ENCODE results near the gene IQGAP2. TPM values are rescaled to one million over a fixed set of nuclear protein-coding genes. Genes with fewer than 3 reads are reported as not detected.
"Not testable (repeated sequence)": the region's sequence is repeated elsewhere in the genome, so short reads cannot be mapped to it uniquely, and the experiment has no call there.

IQGAP2 gene
- total and polyA plus RNA-seq, 2 of the 8 experiments (the other 6 are each of a cell fraction or from before 2014, with no cell fraction given) = 19.7 to 66.0 TPM

DNA sequence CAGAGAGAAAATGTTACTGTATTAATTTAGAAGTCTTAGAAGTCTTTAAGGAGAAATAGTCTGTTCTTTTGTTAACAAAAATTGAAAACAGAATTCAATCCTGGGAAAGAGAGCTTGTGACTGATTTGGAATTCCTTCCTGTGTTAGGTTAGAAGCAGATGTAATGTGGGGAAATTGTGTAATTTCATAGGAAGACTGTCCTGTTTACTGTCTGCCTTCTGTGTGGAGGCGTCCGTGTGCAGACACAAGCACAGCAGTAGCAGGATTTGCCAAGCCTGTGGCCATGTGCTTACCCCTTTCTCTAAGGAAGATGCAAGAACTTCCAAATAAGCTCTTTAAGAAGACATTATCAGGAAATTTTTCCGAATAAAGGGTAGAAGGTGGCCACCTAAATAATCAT lies 276.1 kb downstream of the IQGAP2 start:
- Histone ChIP-seq H2BK15ac (ENCODE audit: low read length) (no peak overlapping the region), H3K9ac (replicated peaks in 1 of 4; ENCODE audit: extremely low read depth in 1 of 4, low read depth in 3 of 4, low read length in 3 of 4) (no peak overlapping the region), H4K91ac (replicated peaks; ENCODE audit: insufficient read length, low read length) (no peak overlapping the region), H3K23ac (ENCODE audit: insufficient read length) (no peak overlapping the region), H3K79me2 (ENCODE audit: control insufficient read depth in 1 of 2, insufficient read depth in 2 of 2, low read length in 2 of 2) (no peaks in the 10 kb centered on the region), H2BK120ac (replicated peaks; ENCODE audit: low read depth, low read length) (no peak overlapping the region), H3K14ac (ENCODE audit: insufficient read length) (no peak overlapping the region), H4K20me1 (replicated peaks in 1 of 2; ENCODE audit: control insufficient read depth in 1 of 2, insufficient read depth in 2 of 2, low read length in 2 of 2) (no peaks in the 10 kb centered on the region), H2BK20ac (ENCODE audit: low read length) (no peak overlapping the region), H3K56ac (replicated peaks; ENCODE audit: insufficient read length, low read depth, low read length) (no peak overlapping the region), H3K4ac (replicated peaks; ENCODE audit: insufficient read length, low read depth, low read length) (no peak overlapping the region), H3K4me2 (ENCODE audit: insufficient read depth in 1 of 2, low read depth in 2 of 2, low read length in 2 of 2) (no peak overlapping the region), H2AFZ (ENCODE audit: low read length) (no peak overlapping the region), H3K4me3 (ENCODE audit: extremely low read depth in 1 of 4, insufficient read depth in 2 of 4, low read depth in 3 of 4, low read length in 4 of 4) (no peak overlapping the region), H2AK5ac (ENCODE audit: low read depth, low read length) (no peak overlapping the region), H2BK12ac (ENCODE audit: low read depth, low read length) (no peak overlapping the region), H3K79me1 (ENCODE audit: low read depth, low read length) (no peaks in the 10 kb centered on the region), H4K5ac (ENCODE audit: insufficient read length, low read depth, low read length) (no peak overlapping the region), H3K18ac (ENCODE audit: extremely low read depth, low read length) (no peak overlapping the region), H3K4me1 (replicated peaks in 1 of 4; ENCODE audit: control insufficient read depth in 3 of 4, insufficient read depth in 4 of 4, low read length in 3 of 4) (no peaks in the 10 kb centered on the region), H4K8ac (ENCODE audit: extremely low read depth, insufficient read depth, low read length) (no peak overlapping the region; the same call in 1 of the 2 replicates), H3K36me3 (ENCODE audit: control insufficient read depth in 2 of 4, insufficient read depth in 4 of 4, low read length in 3 of 4) (peaks cover 0 to 5% (median under 1%) of the 10 kb centered on the region in 4 experiments; a peak in 3 of 8 replicates), H2BK5ac (ENCODE audit: low read depth, low read length) (no peak overlapping the region), H3K9me3 (ENCODE audit: insufficient read depth in 2 of 2, low read depth in 1 of 2, low read length in 1 of 2) (no peaks in the 10 kb centered on the region), H3K27me3 (replicated peaks in 1 of 4; ENCODE audit: control insufficient read depth in 3 of 4, extremely low read depth in 1 of 4, insufficient read depth in 3 of 4, low read length in 3 of 4) (peaks cover 0 to 1% (median 0%) of the 10 kb centered on the region in 4 experiments; a peak in 1 of 7 replicates), H3K23me2 (ENCODE audit: low read depth, low read length) (no peaks in the 10 kb centered on the region), H3K27ac (ENCODE audit: low read depth, low read length) (no peak overlapping the region)
- FAIRE-seq (no peak), DNase-seq (ENCODE audit: low read depth in 1 of 2, low spot score in 2 of 2) (no peak)
- POLR2A ChIA-PET (ENCODE audit: partially characterized antibody) = no interaction called here
- CTCF ChIA-PET (ENCODE audit: partially characterized antibody) = interaction anchor here (1.2 kb wide), 1 partner anchor 11 kb away, joined by 3 read pairs; no protein-coding TSS in a partner anchor
- WGBS, 2 experiments (ENCODE audit: extremely low coverage in 1 of 2, insufficient coverage in 1 of 2, insufficient read length in 1 of 2, insufficient replicate concordance in 2 of 2, low coverage in 1 of 2, low lambda C conversion rate in 2 of 2, missing lambda C conversion rate in 1 of 2) = 89% methylated on average over 3 of the region's 3 CpGs; no CpG with 5 or more reads in 1 of the 2 experiments
- TF ChIP-seq SIRT6 (IDR thresholded peaks at IDR 0.05; ENCODE audit: low read length) (no peak), CREB1 (IDR thresholded peaks at IDR 0.05) (no peak)

DNA sequence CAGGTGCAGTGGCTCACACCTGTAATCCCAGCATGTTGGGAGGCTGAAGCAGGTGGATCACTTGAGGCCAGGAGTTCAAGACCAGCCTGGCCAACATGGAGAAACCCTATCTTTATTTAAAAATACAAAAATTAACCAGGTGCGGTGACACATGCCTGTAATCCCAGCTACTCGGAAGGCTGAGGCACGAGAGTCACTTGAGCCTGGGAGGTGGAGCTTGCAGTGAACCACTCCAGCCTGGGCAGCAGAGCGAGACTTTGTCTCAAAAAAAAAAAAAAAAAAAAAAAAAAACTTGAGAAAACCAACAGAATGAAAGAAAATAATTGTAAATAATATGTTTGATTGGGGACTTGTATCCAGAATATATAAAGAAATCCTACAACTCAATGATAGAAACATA lies 277.7 kb downstream of the IQGAP2 start:
- not testable (repeated sequence) for H3K18ac ChIP-seq (ENCODE audit: extremely low read depth, low read length); H2AK5ac ChIP-seq (ENCODE audit: low read depth, low read length); H3K4me2 ChIP-seq (ENCODE audit: insufficient read depth in 1 of 2, low read depth in 2 of 2, low read length in 2 of 2); H3K36me3 ChIP-seq (ENCODE audit: control insufficient read depth in 2 of 4, insufficient read depth in 4 of 4, low read length in 3 of 4); H3K56ac ChIP-seq (replicated peaks; ENCODE audit: insufficient read length, low read depth, low read length); H3K79me1 ChIP-seq (ENCODE audit: low read depth, low read length); H3K23me2 ChIP-seq (ENCODE audit: low read depth, low read length); H3K4ac ChIP-seq (replicated peaks; ENCODE audit: insufficient read length, low read depth, low read length); H4K5ac ChIP-seq (ENCODE audit: insufficient read length, low read depth, low read length); H3K23ac ChIP-seq (ENCODE audit: insufficient read length); H3K27ac ChIP-seq (ENCODE audit: low read depth, low read length); H4K20me1 ChIP-seq (replicated peaks in 1 of 2; ENCODE audit: control insufficient read depth in 1 of 2, insufficient read depth in 2 of 2, low read length in 2 of 2); DNase-seq (ENCODE audit: low read depth in 1 of 2, low spot score in 2 of 2); H3K27me3 ChIP-seq (replicated peaks in 1 of 4; ENCODE audit: control insufficient read depth in 3 of 4, extremely low read depth in 1 of 4, insufficient read depth in 3 of 4, low read length in 3 of 4); H3K9ac ChIP-seq (replicated peaks in 1 of 4; ENCODE audit: extremely low read depth in 1 of 4, low read depth in 3 of 4, low read length in 3 of 4); H2AFZ ChIP-seq (ENCODE audit: low read length); H4K91ac ChIP-seq (replicated peaks; ENCODE audit: insufficient read length, low read length); H2BK15ac ChIP-seq (ENCODE audit: low read length); H2BK12ac ChIP-seq (ENCODE audit: low read depth, low read length); H4K8ac ChIP-seq (ENCODE audit: extremely low read depth, insufficient read depth, low read length); H3K9me3 ChIP-seq (ENCODE audit: insufficient read depth in 2 of 2, low read depth in 1 of 2, low read length in 1 of 2); H3K14ac ChIP-seq (ENCODE audit: insufficient read length); H2BK120ac ChIP-seq (replicated peaks; ENCODE audit: low read depth, low read length); H3K4me3 ChIP-seq (ENCODE audit: extremely low read depth in 1 of 4, insufficient read depth in 2 of 4, low read depth in 3 of 4, low read length in 4 of 4); FAIRE-seq; H3K4me1 ChIP-seq (replicated peaks in 1 of 4; ENCODE audit: control insufficient read depth in 3 of 4, insufficient read depth in 4 of 4, low read length in 3 of 4); H2BK20ac ChIP-seq (ENCODE audit: low read length); H2BK5ac ChIP-seq (ENCODE audit: low read depth, low read length); H3K79me2 ChIP-seq (ENCODE audit: control insufficient read depth in 1 of 2, insufficient read depth in 2 of 2, low read length in 2 of 2)
- 96% methylated on average over 4 of the region's 4 CpGs; no CpG with 5 or more reads in 1 of the 2 experiments for WGBS, 2 experiments (ENCODE audit: extremely low coverage in 1 of 2, insufficient coverage in 1 of 2, insufficient read length in 1 of 2, insufficient replicate concordance in 2 of 2, low coverage in 1 of 2, low lambda C conversion rate in 2 of 2, missing lambda C conversion rate in 1 of 2)
- CTCF ChIA-PET (ENCODE audit: partially characterized antibody) = interaction anchor here (1.0 kb wide), 1 partner anchor 189 kb away, joined by 3 read pairs; no protein-coding TSS in a partner anchor
- POLR2A ChIA-PET (ENCODE audit: partially characterized antibody) = interaction anchor here (0.7 kb wide), 1 partner anchor 124 kb away, joined by 3 read pairs; no protein-coding TSS in a partner anchor

All from H1 (cell line).